GM19023 (cell line): Measurements from ENCODE around the gene CMTM8.

Experiments
- ATAC-seq: cut with Tn5 transposase; IDR thresholded peaks from one replicate; pipeline ENCODE4 v1.9.1; 2021; ENCODE audit warnings: mild to moderate bottlenecking, moderate library complexity; ENCODE audit not compliant: unreplicated experiment

Gene CMTM8

GRCh38 chr3:32404714-32405113 is 166.2 kb downstream of the CMTM8 start:
- no peak for ATAC-seq

- no peak for ATAC-seq
Observed at GRCh38 chr3:32405155-32405554, 166.7 kb downstream of the CMTM8 start.

GRCh38 chr3:32405711-32406323 is 167.3 kb downstream of the CMTM8 start:
- no peak for ATAC-seq

- no peak for ATAC-seq
Observed at GRCh38 chr3:32406486-32407408, 168.3 kb downstream of the CMTM8 start.

GRCh38 chr3:32410367-32411246 is 172.1 kb downstream of the CMTM8 start:
- no peak for ATAC-seq

GRCh38 chr3:32411442-32411841 is 173.0 kb downstream of the CMTM8 start:
- ATAC-seq, result no peak

- ATAC-seq, result no peak
Observed at GRCh38 chr3:32412887-32413286, 174.4 kb downstream of the CMTM8 start.

GRCh38 chr3:32413845-32414521 is 175.5 kb downstream of the CMTM8 start:
- no peak for ATAC-seq

GRCh38 chr3:32414522-32415202 is 176.2 kb downstream of the CMTM8 start:
- ATAC-seq, result peak; percentile 79

GRCh38 chr3:32419742-32420125 is 181.3 kb downstream of the CMTM8 start:
- no peak for ATAC-seq
